Common myeloid progenitor, CD34-positive (primary cell): ENCODE results near the gene MIA2.

Source experiments
- CTCF ChIA-PET: fragments of 350-600 bp; sonication (Branson Sonifier 250); formaldehyde crosslinking; loops from one replicate; lab custom pipeline; 2021; ENCODE audit warnings: antibody characterized with exemption; lab: Charles Lee
- POLR2A ChIA-PET: fragments of 350-600 bp; sonication (Branson Sonifier 250); formaldehyde crosslinking; loops from one replicate; lab custom pipeline; 2021; ENCODE audit warnings: antibody characterized with exemption; lab: Charles Lee
- DNase-seq, 3 donors: peaks; one replicate each; pipeline versions ENCODE4 v3.0.0 to v3.0.0-alpha.2; 2013
- H3K27ac ChIP-seq, 2 experiments: 1 replicate in 1 of 2; 2 replicates in 1 of 2; pipeline ENCODE4 v1.7.0; 2013; ENCODE audit warnings: inconsistent platforms in 2 of 2, low read length in 2 of 2, mild to moderate bottlenecking in 2 of 2, low read depth in 1 of 2, moderate library complexity in 1 of 2; ENCODE audit not compliant: severe bottlenecking in 2 of 2, insufficient read depth in 1 of 2, poor library complexity in 1 of 2
- H3K27me3 ChIP-seq, 5 experiments: replicated peaks in 2 of 5; 1 replicate in 3 of 5; 2 replicates in 2 of 5; pipeline versions ENCODE4 v1.6.1 to v1.7.0; 2013; ENCODE audit warnings: low read length in 4 of 5, mild to moderate bottlenecking in 2 of 5, moderate library complexity in 2 of 5, inconsistent platforms in 1 of 5; ENCODE audit not compliant: insufficient read depth in 5 of 5, control insufficient read depth in 4 of 5
- H3K36me3 ChIP-seq, 4 experiments: 1 replicate in 2 of 4; 2 replicates in 2 of 4; pipeline versions ENCODE4 v1.6.1 to v1.7.0; 2013; ENCODE audit warnings: low read length in 3 of 4, control low read depth in 1 of 4, mild to moderate bottlenecking in 1 of 4; ENCODE audit not compliant: control insufficient read depth in 4 of 4, insufficient read depth in 4 of 4
- H3K4me1 ChIP-seq, 4 experiments: 1 replicate in 3 of 4; 2 replicates in 1 of 4; pipeline versions ENCODE4 v1.6.1 to v1.7.1; 2013; ENCODE audit warnings: low read length in 3 of 4, mild to moderate bottlenecking in 3 of 4, control low read depth in 1 of 4, inconsistent platforms in 1 of 4, moderate library complexity in 1 of 4; ENCODE audit not compliant: control insufficient read depth in 4 of 4, insufficient read depth in 4 of 4; ENCODE audit errors: control extremely low read depth in 1 of 4
- H3K4me3 ChIP-seq, 7 experiments: 1 replicate in 4 of 7; 2 replicates in 3 of 7; pipeline versions ENCODE4 v1.5.1 to v1.7.0; 2013; ENCODE audit warnings: mild to moderate bottlenecking in 7 of 7, low read length in 6 of 7, moderate library complexity in 6 of 7, inconsistent platforms in 2 of 7, low read depth in 2 of 7, control low read depth in 1 of 7; ENCODE audit not compliant: insufficient read depth in 4 of 7, control insufficient read depth in 1 of 7; ENCODE audit errors: extremely low read depth in 1 of 7
- H3K9me3 ChIP-seq, 5 experiments: 1 replicate in 4 of 5; 2 replicates in 1 of 5; pipeline versions ENCODE4 v1.6.1 to v1.7.1; 2013; ENCODE audit warnings: low read length in 4 of 5, mild to moderate bottlenecking in 2 of 5, inconsistent platforms in 1 of 5, low read depth in 1 of 5, moderate library complexity in 1 of 5; ENCODE audit not compliant: control insufficient read depth in 4 of 5, insufficient read depth in 2 of 5; ENCODE audit errors: control extremely low read depth in 1 of 5
- WGBS: methylation state at CpG from one replicate; pipeline ENCODE4 v1.1.5; 2013; ENCODE audit not compliant: insufficient coverage; 5-methylcytosine and 5-hydroxymethylcytosine counted together

MIA2 gene

GRCh38 chr14:39264558-39264957 is 30.8 kb downstream of the MIA2 start:
- POLR2A ChIA-PET = no interaction called here

GRCh38 chr14:39265033-39265432 is 31.3 kb downstream of the MIA2 start:
- CTCF ChIA-PET = no interaction called here
- H3K4me3 ChIP-seq = peak overlapping the region in 3 of 7 experiments; percentile 15 to 97 (median 57)
- H3K36me3 ChIP-seq = no peaks in the 10 kb centered on the region
- peak in 2 of 3 donors; percentile 24 to 28 for DNase-seq
- H3K9me3 ChIP-seq = no peaks in the 10 kb centered on the region
- no CpG with 5 or more reads among the region's 2 CpGs for WGBS
- peak overlapping the region; percentile 97 to 99 for H3K27ac ChIP-seq
- H3K27me3 ChIP-seq = no peaks in the 10 kb centered on the region
- peaks cover 10 to 42% (median 30%) of the 10 kb centered on the region in 4 experiments for H3K4me1 ChIP-seq
- POLR2A ChIA-PET = interaction anchor here (1.4 kb wide), 1 partner anchor 94 kb away, joined by 5 read pairs; the partner anchor contains the start of gene TRAPPC6B

More at GRCh38 chr14:39264558-39264957, 30.8 kb downstream of the MIA2 start:
- Histone ChIP-seq H3K27me3 (no peaks in the 10 kb centered on the region), H3K27ac (no peak overlapping the region), H3K36me3 (no peaks in the 10 kb centered on the region), H3K4me3 (no peak overlapping the region), H3K9me3 (no peaks in the 10 kb centered on the region), H3K4me1 (peaks cover 10 to 37% (median 27%) of the 10 kb centered on the region in 4 experiments)
- CTCF ChIA-PET = no interaction called here
- no CpG with 5 or more reads among the region's 1 CpG for WGBS
- DNase-seq = peak in 2 of 3 donors; percentile 9 to 23

DNA sequence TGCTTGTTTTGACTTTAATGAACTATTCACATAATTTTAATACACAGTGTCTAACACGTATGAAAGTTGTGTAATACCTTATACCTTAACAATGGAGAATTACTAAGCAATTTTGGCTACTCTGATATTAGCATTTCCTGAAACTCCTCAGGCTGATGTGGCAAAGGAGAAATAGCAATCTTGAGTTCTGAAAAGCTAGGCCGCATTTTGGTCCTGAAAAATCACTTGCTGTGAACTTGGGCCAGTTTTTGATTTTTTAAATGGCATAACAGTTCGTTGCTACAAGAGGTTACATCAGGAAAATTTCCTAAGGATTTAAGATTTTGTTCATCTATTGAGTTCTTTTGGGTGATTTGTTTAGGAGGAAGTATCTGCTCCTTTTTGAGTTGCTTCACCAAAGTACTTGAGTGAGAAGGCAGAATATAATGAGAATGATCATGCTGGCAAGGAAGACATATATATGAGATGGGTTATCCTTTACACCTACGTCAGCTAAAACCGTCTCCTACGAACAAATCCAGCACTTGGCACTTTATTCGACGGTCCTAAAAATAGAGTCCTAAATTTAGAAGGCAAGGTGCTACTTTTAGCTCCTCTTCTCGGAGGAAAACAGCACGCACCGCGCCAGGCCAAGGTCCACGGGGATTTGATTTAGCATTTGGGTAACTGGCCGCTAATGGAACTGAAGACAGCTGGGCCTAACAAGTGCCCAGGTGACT is 32.2 kb downstream of the MIA2 start:
- DNase-seq = peak; percentile 29 to 63 (median 55)
- POLR2A ChIA-PET = interaction anchor here (0.6 to 1.4 kb wide), 2 partner anchors 34 to 95 kb away, joined by 3 to 5 read pairs; partner anchors contain the start of gene TRAPPC6B

GRCh38 chr14:39266525-39266870 is 32.8 kb downstream of the MIA2 start:
- H3K27ac ChIP-seq = peak overlapping the region; percentile 97 to 99
- H3K9me3 ChIP-seq = peaks cover 0 to 3% (median under 1%) of the 10 kb centered on the region in 5 experiments
- ChIA-PET POLR2A (interaction anchor here (0.5 to 1.4 kb wide), 4 partner anchors 15 to 166 kb away, joined by 3 to 6 read pairs (median 4); partner anchors contain the start of genes FBXO33 and TRAPPC6B), CTCF (interaction anchor here (0.8 to 2.5 kb wide), 3 partner anchors 10 to 34 kb away, joined by 3 to 6 read pairs (median 5); no protein-coding TSS in a partner anchor)
- H3K4me3 ChIP-seq = peak overlapping the region; percentile 89 to 97 (median 96)
- H3K36me3 ChIP-seq = no peaks in the 10 kb centered on the region
- H3K27me3 ChIP-seq = no peaks in the 10 kb centered on the region
- peaks cover 10 to 42% (median 32%) of the 10 kb centered on the region in 4 experiments for H3K4me1 ChIP-seq
- 0% methylated on average over 19 of the region's 31 CpGs for WGBS
- peak in 1 of 3 donors; percentile 9 for DNase-seq

More for the DNA sequence above, 32.2 kb downstream of the MIA2 start:
- no peaks in the 10 kb centered on the region for H3K9me3 ChIP-seq
- no peaks in the 10 kb centered on the region for H3K27me3 ChIP-seq
- WGBS = 4% methylated on average over 13 of the region's 14 CpGs
- H3K4me3 ChIP-seq = peak overlapping the region; percentile 89 to 97 (median 96)
- CTCF ChIA-PET = interaction anchor here (0.8 to 1.4 kb wide), 2 partner anchors 29 to 34 kb away, joined by 3 to 6 read pairs; no protein-coding TSS in a partner anchor
- H3K36me3 ChIP-seq = no peaks in the 10 kb centered on the region
- H3K4me1 ChIP-seq = peaks cover 10 to 42% (median 32%) of the 10 kb centered on the region in 4 experiments
- H3K27ac ChIP-seq = peak overlapping the region; percentile 97 to 99

GRCh38 chr14:39266871-39267607 is 33.3 kb downstream of the MIA2 start:
- peak overlapping the region; percentile 97 to 99 for H3K27ac ChIP-seq
- peaks cover 0 to 5% (median 4%) of the 10 kb centered on the region in 5 experiments for H3K9me3 ChIP-seq
- peak; percentile 86 to 95 (median 93) for DNase-seq
- 0% methylated on average over 64 of the region's 70 CpGs for WGBS
- peaks cover 10 to 42% (median 32%) of the 10 kb centered on the region in 4 experiments for H3K4me1 ChIP-seq
- ChIA-PET POLR2A (interaction anchor here (0.5 to 1.4 kb wide), 4 partner anchors 15 to 165 kb away, joined by 3 to 6 read pairs (median 4); partner anchors contain the start of genes FBXO33 and TRAPPC6B), CTCF (interaction anchor here (0.8 to 2.5 kb wide), 3 partner anchors 11 to 35 kb away, joined by 4 to 6 read pairs (median 5); no protein-coding TSS in a partner anchor)
- H3K36me3 ChIP-seq = no peaks in the 10 kb centered on the region
- peak overlapping the region; percentile 89 to 97 (median 96) for H3K4me3 ChIP-seq
- no peaks in the 10 kb centered on the region for H3K27me3 ChIP-seq

- peaks cover 0 to 3% (median 0%) of the 10 kb centered on the region in 4 experiments for H3K36me3 ChIP-seq
- DNase-seq = no peak
- 0% methylated on average over 14 of the region's 16 CpGs for whole genome bisulfite sequencing
Observed at GRCh38 chr14:39267608-39268005, 33.9 kb downstream of the MIA2 start.

More at GRCh38 chr14:39267608-39268005, 33.9 kb downstream of the MIA2 start:
- Histone ChIP-seq H3K9me3 (peaks cover 0 to 9% (median 5%) of the 10 kb centered on the region in 5 experiments), H3K27ac (peak overlapping the region; percentile 97 to 99), H3K4me1 (peaks cover 10 to 42% (median 32%) of the 10 kb centered on the region in 4 experiments), H3K4me3 (peak overlapping the region; percentile 89 to 97 (median 96)), H3K27me3 (no peaks in the 10 kb centered on the region)
- ChIA-PET CTCF (interaction anchor here (0.8 to 2.5 kb wide), 2 partner anchors 11 to 26 kb away, joined by 4 to 5 read pairs; no protein-coding TSS in a partner anchor), POLR2A (interaction anchor here (0.6 to 1.4 kb wide), 2 partner anchors 80 to 165 kb away, joined by 3 to 6 read pairs; partner anchors contain the start of gene FBXO33)
